Neutrophil (primary cell): ENCODE results near the gene NUCB1.

Experiments used
- H3K27ac ChIP-seq: fragments of 200-600 bp; sonication (generic); 2 replicates; pipeline ENCODE4 v1.5.1; 2016; ENCODE audit warnings: mild to moderate bottlenecking, moderate library complexity
- H3K27me3 ChIP-seq: fragments of 200-600 bp; sonication (generic); 2 replicates; pipeline ENCODE4 v1.6.0; 2016; ENCODE audit warnings: mild to moderate bottlenecking
- H3K36me3 ChIP-seq: fragments of 200-600 bp; sonication (generic); 2 replicates; pipeline ENCODE4 v1.5.1; 2017
- H3K4me1 ChIP-seq, 2 experiments: fragments of 200-600 bp in 1 of 2; sonication (generic) in 1 of 2; 1 replicate in 1 of 2; 2 replicates in 1 of 2; pipeline versions ENCODE4 v1.5.1 to v1.6.1; 2013 to 2016; ENCODE audit warnings: low read depth in 1 of 2, low read length in 1 of 2, mild to moderate bottlenecking in 1 of 2, moderate library complexity in 1 of 2; ENCODE audit not compliant: control insufficient read depth in 1 of 2, insufficient read depth in 1 of 2
- H3K4me3 ChIP-seq, 2 experiments: fragments of 200-600 bp in 1 of 2; sonication (generic) in 1 of 2; 1 replicate in 1 of 2; 2 replicates in 1 of 2; pipeline ENCODE4 v1.5.1; 2013 to 2016; ENCODE audit warnings: low read depth in 1 of 2, low read length in 1 of 2, mild to moderate bottlenecking in 1 of 2, moderate library complexity in 1 of 2
- H3K9me3 ChIP-seq: fragments of 200-600 bp; sonication (generic); 2 replicates; pipeline ENCODE4 v1.5.1; 2016
- CTCF ChIP-seq: fragments of 200-600 bp; sonication (generic); IDR thresholded peaks from 2 replicates; pipeline ENCODE4 v1.5.1; 2016; ENCODE audit warnings: antibody characterized with exemption

The NUCB1 gene

GRCh38 chr19:48950159-48950558, 50.0 kb downstream of the NUCB1 start:
- H3K4me3 ChIP-seq, result no peak overlapping the region
- no peak overlapping the region for H3K27ac ChIP-seq
- peaks cover 8% of the 10 kb centered on the region in 2 experiments for H3K4me1 ChIP-seq
- no peak for TF ChIP-seq CTCF
- H3K36me3 ChIP-seq, result no peaks in the 10 kb centered on the region
- H3K27me3 ChIP-seq, result no peaks in the 10 kb centered on the region
- no peaks in the 10 kb centered on the region for H3K9me3 ChIP-seq

- TF ChIP-seq CTCF, result no peak
These were observed 50.9 kb downstream of the NUCB1 start for GRCh38 chr19:48950830-48951519.

GRCh38 chr19:48953141-48953540, 53.0 kb downstream of the NUCB1 start:
- H3K4me3 ChIP-seq, result no peak overlapping the region
- H3K27ac ChIP-seq, result no peak overlapping the region
- H3K36me3 ChIP-seq, result no peaks in the 10 kb centered on the region
- TF ChIP-seq CTCF, result no peak
- peaks cover 16 to 17% of the 10 kb centered on the region in 2 experiments for H3K4me1 ChIP-seq
- no peaks in the 10 kb centered on the region for H3K9me3 ChIP-seq
- no peaks in the 10 kb centered on the region for H3K27me3 ChIP-seq

More at GRCh38 chr19:48950830-48951519, 50.9 kb downstream of the NUCB1 start:
- H3K4me3 ChIP-seq, result no peak overlapping the region
- no peaks in the 10 kb centered on the region for H3K9me3 ChIP-seq
- H3K36me3 ChIP-seq, result no peaks in the 10 kb centered on the region
- no peaks in the 10 kb centered on the region for H3K27me3 ChIP-seq
- H3K27ac ChIP-seq, result no peak overlapping the region
- peaks cover 16% of the 10 kb centered on the region in 2 experiments for H3K4me1 ChIP-seq

- no peaks in the 10 kb centered on the region for H3K9me3 ChIP-seq
- peak overlapping the region; percentile 75 for H3K27ac ChIP-seq
- H3K27me3 ChIP-seq, result no peaks in the 10 kb centered on the region
- TF ChIP-seq CTCF, result no peak
- peak overlapping the region; percentile 75 to 88 for H3K4me3 ChIP-seq
- H3K4me1 ChIP-seq, result peaks cover 17 to 21% of the 10 kb centered on the region in 2 experiments
- no peaks in the 10 kb centered on the region for H3K36me3 ChIP-seq
These were observed 54.0 kb downstream of the NUCB1 start for GRCh38 chr19:48953990-48954594.

GRCh38 chr19:48954595-48955307, 54.6 kb downstream of the NUCB1 start, which contains the start of gene BAX:
TSS of gene BAX (plus strand) at chr19:48954875. CDS start at chr19:48954929, 54 bp downstream.
- Histone ChIP-seq H3K27ac (peak within 1 kb of the TSS; percentile 75), H3K36me3 (no peaks in the 10 kb centered on the region), H3K4me3 (peak within 1 kb of the TSS; percentile 75 to 88), H3K27me3 (no peaks in the 10 kb centered on the region), H3K4me1 (peaks cover 21 to 27% of the 10 kb centered on the region in 2 experiments), H3K9me3 (no peaks in the 10 kb centered on the region)
- no peak for TF ChIP-seq CTCF
